GM12878 (cell line): ENCODE data around the gene MSI2. TPM values are rescaled to one million over a fixed set of nuclear protein-coding genes. Genes with fewer than 3 reads are reported as not detected.

Experiments
- ATAC-seq: fragments of 200-7000 bp; cut with Tn5 transposase; 3 replicates; pipeline ENCODE4 v1.9.1; 2020; ENCODE audit warnings: mild to moderate bottlenecking, moderate library complexity
- BruUV-seq: library from RNA; stranded (reverse); fragments of 400-500 nt; replicated peaks from 2 replicates; lab custom pipeline; 2021; lab: Mats Ljungman, UMichigan
- CTCF ChIA-PET: fragments of 300-600 bp; sonication (Branson Sonifier 250); formaldehyde crosslinking; extraction: SDS; loops from one replicate; lab custom pipeline; 2021; ENCODE audit warnings: inconsistent platforms; lab: Yijun Ruan, JAX
- POLR2A ChIA-PET: fragments of 350-600 bp; formaldehyde crosslinking; extraction: SDS; loops from one replicate; lab custom pipeline; 2021; ENCODE audit warnings: inconsistent platforms; lab: Charles Lee
- RAD21 ChIA-PET: fragments of 300-600 bp; sonication (Branson Sonifier 250); formaldehyde crosslinking; loops from one replicate; lab custom pipeline; 2023; ENCODE audit warnings: antibody characterized with exemption; ENCODE audit not compliant: unreplicated experiment; lab: Charles Lee
- SMC1A ChIA-PET: fragments of 300-600 bp; sonication (Branson Sonifier 250); formaldehyde crosslinking; loops from one replicate; lab custom pipeline; 2023; ENCODE audit not compliant: unreplicated experiment, uncharacterized antibody; lab: Charles Lee
- DNase-seq: peaks from one replicate; pipeline ENCODE4 v3.0.0-alpha.2; 2011; ENCODE audit warnings: low read depth, low spot score
- FAIRE-seq: peaks from 3 replicates; lab custom pipeline; 2011; peaks lifted over from hg19 to GRCh38; lab: Jason Lieb, UNC
- H2AFZ ChIP-seq: 2 replicates; pipeline ENCODE4 v1.6.0; 2011; ENCODE audit warnings: low read depth, low read length, control low read depth; ENCODE audit not compliant: control insufficient read depth
- H3K27ac ChIP-seq: 2 replicates; pipeline ENCODE4 v1.5.1; 2011; ENCODE audit warnings: control low read depth; ENCODE audit not compliant: control insufficient read depth, insufficient read depth
- H3K27me3 ChIP-seq, 2 experiments: replicated peaks in 1 of 2; 2 replicates each; pipeline versions ENCODE4 v1.6.0 to v1.6.1; 2011; ENCODE audit warnings: low read length in 1 of 2; ENCODE audit not compliant: control insufficient read depth in 2 of 2, insufficient read depth in 2 of 2
- H3K36me3 ChIP-seq, 2 experiments: 2 replicates each; pipeline ENCODE4 v1.5.1; 2011; ENCODE audit warnings: low read length in 1 of 2; ENCODE audit not compliant: control insufficient read depth in 2 of 2, insufficient read depth in 2 of 2
- H3K4me1 ChIP-seq: 2 replicates; pipeline ENCODE4 v1.6.1; 2011; ENCODE audit warnings: mild to moderate bottlenecking, low read length, moderate library complexity, mixed read lengths; ENCODE audit not compliant: control insufficient read depth, insufficient read depth
- H3K4me2 ChIP-seq: 2 replicates; pipeline ENCODE4 v1.6.0; 2011; ENCODE audit warnings: control low read depth; ENCODE audit not compliant: control insufficient read depth, insufficient read depth
- H3K4me3 ChIP-seq: fragments of 200-600 bp; sonication (generic); 2 replicates; pipeline ENCODE4 v1.5.1; 2016
- H3K79me2 ChIP-seq: 2 replicates; pipeline ENCODE4 v1.6.0; 2011; ENCODE audit warnings: low read length; ENCODE audit not compliant: control insufficient read depth, insufficient read depth
- H3K9ac ChIP-seq: 2 replicates; pipeline ENCODE4 v1.8.0; 2011; ENCODE audit warnings: low read length, control low read depth, mixed read lengths; ENCODE audit not compliant: control insufficient read depth, insufficient read depth
- H3K9me3 ChIP-seq: replicated peaks from 3 replicates; pipeline ENCODE4 v1.5.1; 2011; ENCODE audit warnings: mild to moderate bottlenecking, low read length; ENCODE audit not compliant: control insufficient read depth, insufficient read depth
- H4K20me1 ChIP-seq: 2 replicates; pipeline ENCODE4 v1.6.0; 2011; ENCODE audit not compliant: control insufficient read depth, insufficient read depth
- EP300 ChIP-seq, 2 experiments: fragments of 150-350 bp in 1 of 2; IDR thresholded peaks; 2 replicates each; pipeline ENCODE4 v1.6.1; 2011 to 2012; ENCODE audit warnings: low read depth in 2 of 2, low read length in 2 of 2, borderline replicate concordance in 1 of 2, improper control_type of control experiment in 1 of 2, inconsistent platforms in 1 of 2; ENCODE audit not compliant: control insufficient read depth in 1 of 2
- ETV6 ChIP-seq, 2 experiments: fragments of 450-650 bp in 1 of 2; IDR thresholded peaks in 1 of 2; conservative IDR thresholded peaks in 1 of 2; 2 replicates each; pipeline ENCODE4 v1.6.1; 2014; ENCODE audit warnings: antibody characterized with exemption in 1 of 2, borderline replicate concordance in 1 of 2, low read depth in 1 of 2, mild to moderate bottlenecking in 1 of 2, moderate library complexity in 1 of 2
- JUNB ChIP-seq: IDR thresholded peaks from 2 replicates; pipeline ENCODE4 v1.6.1; 2016; ENCODE audit warnings: antibody characterized with exemption, mild to moderate bottlenecking
- JUND ChIP-seq: IDR thresholded peaks from 2 replicates; pipeline ENCODE4 v1.6.1; 2012; ENCODE audit warnings: low read depth, mild to moderate bottlenecking, low read length, improper control_type of control experiment, moderate library complexity
- LARP7 ChIP-seq: fragments of 450-650 bp; IDR thresholded peaks from 2 replicates; pipeline ENCODE4 v1.6.1; 2017; ENCODE audit warnings: mild to moderate bottlenecking
- NFIC ChIP-seq: IDR thresholded peaks from 2 replicates; pipeline ENCODE4 v1.6.1; 2012; ENCODE audit warnings: low read depth, mild to moderate bottlenecking, inconsistent platforms, low read length, moderate library complexity
- PAX8 ChIP-seq: fragments of 450-650 bp; IDR thresholded peaks from 2 replicates; pipeline ENCODE4 v1.6.1; 2017; ENCODE audit warnings: mild to moderate bottlenecking, moderate library complexity
- PML ChIP-seq: IDR thresholded peaks from 2 replicates; pipeline ENCODE4 v1.6.1; 2012; ENCODE audit warnings: low read length, inconsistent platforms
- RAD21 ChIP-seq: IDR thresholded peaks from 2 replicates; pipeline ENCODE4 v1.6.1; 2011; ENCODE audit warnings: mild to moderate bottlenecking, low read depth, low read length, moderate library complexity; ENCODE audit not compliant: insufficient read depth
- RB1 ChIP-seq: fragments of 450-650 bp; formaldehyde crosslinking; IDR thresholded peaks from 2 replicates; pipeline ENCODE4 v1.6.1; 2017; ENCODE audit warnings: mild to moderate bottlenecking, borderline replicate concordance
- RELA ChIP-seq: fragments of 450-650 bp; IDR thresholded peaks from 2 replicates; pipeline ENCODE4 v1.8.0; 2014; ENCODE audit warnings: borderline replicate concordance; ENCODE audit not compliant: partially characterized antibody
- SIX5 ChIP-seq: IDR thresholded peaks from 2 replicates; pipeline ENCODE4 v1.6.1; 2011; ENCODE audit warnings: mild to moderate bottlenecking, low read depth, low read length, moderate library complexity; ENCODE audit not compliant: severe bottlenecking
- YBX1 ChIP-seq: fragments of 450-650 bp; IDR thresholded peaks from 2 replicates; pipeline ENCODE4 v1.6.1; 2016; ENCODE audit warnings: antibody characterized with exemption
- ZNF24 ChIP-seq: fragments of 450-650 bp; IDR thresholded peaks from 2 replicates; pipeline ENCODE4 v1.6.1; 2017; ENCODE audit warnings: antibody characterized with exemption, mild to moderate bottlenecking
- whole genome bisulfite sequencing: methylation state at CpG from one replicate; pipeline ENCODE4 v1.1.6; 2016; ENCODE audit warnings: low lambda C conversion rate; ENCODE audit not compliant: insufficient replicate concordance, insufficient coverage; ENCODE audit errors: missing lambda C conversion rate; 5-methylcytosine and 5-hydroxymethylcytosine counted together
- in situ Hi-C: fragments of 300-500 bp; cut with MboI; formaldehyde crosslinking; loops from 9 replicates; pipeline ENCODE4 v1.14.3; 2018; ENCODE audit warnings: mixed read lengths
- intact Hi-C: fragments of 100-400 bp; cut with micrococcal nuclease; formaldehyde crosslinking; loops from one replicate; pipeline ENCODE4 v1.14.2; 2022; ENCODE audit not compliant: unreplicated experiment
- polyA plus RNA-seq, 11 experiments: library from polyadenylated mRNA; depleted of rRNA in 4 of 11; unstranded in 6 of 11; stranded (reverse) in 5 of 11; fragments of >200 nt; fragmentation: Nextera tagmentation in 4 of 11; fragmentation: Illumina TruSeq in 1 of 11; extraction: Ambion mirVana in 4 of 11; extraction: Trizol in 1 of 11; gene quantifications; 1 replicate in 1 of 11; 2 replicates in 10 of 11; pipeline versions ENCODE4 v1.2.1 to v1.2.3, GENCODE V29; 2011 to 2016; ENCODE audit warnings: inconsistent platforms in 2 of 11, missing spikeins in 2 of 11, low read depth in 1 of 11
- total RNA-seq, 4 experiments: library from RNA; depleted of rRNA in 3 of 4; stranded (reverse); fragments of >200 nt in 3 of 4; fragmentation: Illumina TruSeq in 1 of 4; extraction: Trizol in 1 of 4; gene quantifications; 2 replicates each; pipeline versions ENCODE4 v1.2.1 to v1.2.3, GENCODE V29; 2013 to 2021
- TF ChIP-seq, protein P1 (sequence below): fragments of 150-350 bp; IDR thresholded peaks from 2 replicates; pipeline ENCODE4 v1.6.1; 2016; ENCODE audit warnings: low read depth, low read length
- TF ChIP-seq, protein P2 (sequence below): IDR thresholded peaks from 2 replicates; pipeline ENCODE4 v1.6.1; 2011; ENCODE audit warnings: borderline replicate concordance, low read depth, mild to moderate bottlenecking, moderate library complexity, low read length; ENCODE audit not compliant: insufficient read depth, poor library complexity, severe bottlenecking
- TF ChIP-seq, protein P3 (sequence below): IDR thresholded peaks from 2 replicates; pipeline ENCODE4 v1.6.1; 2012; ENCODE audit warnings: low read depth, low read length, improper control_type of control experiment
- TF ChIP-seq, protein P4 (sequence below): IDR thresholded peaks from 2 replicates; pipeline ENCODE4 v1.6.1; 2012; ENCODE audit warnings: low read depth, low read length, improper control_type of control experiment

Gene MSI2
- total and polyA plus RNA-seq, 10 of the 15 experiments (the other 5 are each of a cell fraction or from before 2014, with no cell fraction given), result 6.1 to 76.1 (median 42.0) TPM

DNA sequence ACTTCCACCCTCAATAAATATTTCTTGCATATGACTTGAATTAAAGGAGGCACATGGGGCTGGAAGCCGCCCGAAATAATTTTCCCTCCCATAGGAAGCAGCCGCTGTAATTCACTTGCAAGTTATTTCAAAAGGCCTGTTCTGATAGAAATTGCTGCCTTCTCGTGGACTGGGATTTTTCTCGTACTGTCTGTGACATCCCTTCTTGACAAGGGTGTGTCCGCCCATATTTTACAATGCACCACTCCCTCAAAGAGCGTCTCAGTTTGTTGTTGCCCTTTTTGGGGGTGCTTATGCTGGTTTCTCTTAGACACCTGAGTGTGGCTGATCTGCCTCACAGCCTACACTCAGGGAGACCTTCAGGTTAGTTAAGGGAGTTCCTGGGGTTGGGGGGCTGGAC lies 160.0 kb downstream of the MSI2 start:
- H3K36me3 ChIP-seq, result peaks cover 0 to 2% of the 10 kb centered on the region in 2 experiments; a peak in 2 of 4 replicates
- ChIA-PET CTCF (no interaction called here), POLR2A (no interaction called here), SMC1A (interaction anchor here (0.6 to 1.2 kb wide), 3 partner anchors 11 to 43 kb away, joined by 3 read pairs; no protein-coding TSS in a partner anchor), RAD21 (no interaction called here)
- H3K4me2 ChIP-seq, result no peak overlapping the region
- peaks cover 4% of the 10 kb centered on the region; the same call in 2 of the 3 replicates for H3K9me3 ChIP-seq
- in situ Hi-C loops, result no loop called here
- FAIRE-seq, result no peak
- H3K9ac ChIP-seq, result no peak overlapping the region
- DNase-seq, result no peak
- H2AFZ ChIP-seq, result no peak overlapping the region
- no peak overlapping the region for H3K27ac ChIP-seq
- H3K4me3 ChIP-seq, result no peak overlapping the region
- peaks cover 25% of the 10 kb centered on the region for H3K4me1 ChIP-seq
- no TSS peak for BruUV-seq
- WGBS, result 94% methylated on average over 7 of the region's 7 CpGs
- H4K20me1 ChIP-seq, result no peaks in the 10 kb centered on the region
- no peak for TF ChIP-seq RELA
- TF ChIP-seq ETV6 (conservative IDR thresholded peaks at IDR 0.05 in 1 of 2, IDR thresholded peaks at IDR 0.05 in 1 of 2; ENCODE audit: borderline replicate concordance in 1 of 2, low read depth in 1 of 2), result no peak
- TF ChIP-seq JUNB, result no peak
- TF ChIP-seq, protein P1, sequence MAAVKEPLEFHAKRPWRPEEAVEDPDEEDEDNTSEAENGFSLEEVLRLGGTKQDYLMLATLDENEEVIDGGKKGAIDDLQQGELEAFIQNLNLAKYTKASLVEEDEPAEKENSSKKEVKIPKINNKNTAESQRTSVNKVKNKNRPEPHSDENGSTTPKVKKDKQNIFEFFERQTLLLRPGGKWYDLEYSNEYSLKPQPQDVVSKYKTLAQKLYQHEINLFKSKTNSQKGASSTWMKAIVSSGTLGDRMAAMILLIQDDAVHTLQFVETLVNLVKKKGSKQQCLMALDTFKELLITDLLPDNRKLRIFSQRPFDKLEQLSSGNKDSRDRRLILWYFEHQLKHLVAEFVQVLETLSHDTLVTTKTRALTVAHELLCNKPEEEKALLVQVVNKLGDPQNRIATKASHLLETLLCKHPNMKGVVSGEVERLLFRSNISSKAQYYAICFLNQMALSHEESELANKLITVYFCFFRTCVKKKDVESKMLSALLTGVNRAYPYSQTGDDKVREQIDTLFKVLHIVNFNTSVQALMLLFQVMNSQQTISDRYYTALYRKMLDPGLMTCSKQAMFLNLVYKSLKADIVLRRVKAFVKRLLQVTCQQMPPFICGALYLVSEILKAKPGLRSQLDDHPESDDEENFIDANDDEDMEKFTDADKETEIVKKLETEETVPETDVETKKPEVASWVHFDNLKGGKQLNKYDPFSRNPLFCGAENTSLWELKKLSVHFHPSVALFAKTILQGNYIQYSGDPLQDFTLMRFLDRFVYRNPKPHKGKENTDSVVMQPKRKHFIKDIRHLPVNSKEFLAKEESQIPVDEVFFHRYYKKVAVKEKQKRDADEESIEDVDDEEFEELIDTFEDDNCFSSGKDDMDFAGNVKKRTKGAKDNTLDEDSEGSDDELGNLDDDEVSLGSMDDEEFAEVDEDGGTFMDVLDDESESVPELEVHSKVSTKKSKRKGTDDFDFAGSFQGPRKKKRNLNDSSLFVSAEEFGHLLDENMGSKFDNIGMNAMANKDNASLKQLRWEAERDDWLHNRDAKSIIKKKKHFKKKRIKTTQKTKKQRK, result no peak
- no peak for TF ChIP-seq EP300 (IDR thresholded peaks at IDR 0.05; ENCODE audit: borderline replicate concordance in 1 of 2, control insufficient read depth in 1 of 2, low read depth in 2 of 2, low read length in 2 of 2)
- no peak for TF ChIP-seq ZNF24
- TF ChIP-seq JUND, result no peak
- TF ChIP-seq PAX8, result no peak
- TF ChIP-seq PML, result no peak
- TF ChIP-seq, protein P2, sequence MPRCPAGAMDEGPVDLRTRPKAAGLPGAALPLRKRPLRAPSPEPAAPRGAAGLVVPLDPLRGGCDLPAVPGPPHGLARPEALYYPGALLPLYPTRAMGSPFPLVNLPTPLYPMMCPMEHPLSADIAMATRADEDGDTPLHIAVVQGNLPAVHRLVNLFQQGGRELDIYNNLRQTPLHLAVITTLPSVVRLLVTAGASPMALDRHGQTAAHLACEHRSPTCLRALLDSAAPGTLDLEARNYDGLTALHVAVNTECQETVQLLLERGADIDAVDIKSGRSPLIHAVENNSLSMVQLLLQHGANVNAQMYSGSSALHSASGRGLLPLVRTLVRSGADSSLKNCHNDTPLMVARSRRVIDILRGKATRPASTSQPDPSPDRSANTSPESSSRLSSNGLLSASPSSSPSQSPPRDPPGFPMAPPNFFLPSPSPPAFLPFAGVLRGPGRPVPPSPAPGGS, result no peak
- no peak for TF ChIP-seq YBX1
- TF ChIP-seq, protein P3, sequence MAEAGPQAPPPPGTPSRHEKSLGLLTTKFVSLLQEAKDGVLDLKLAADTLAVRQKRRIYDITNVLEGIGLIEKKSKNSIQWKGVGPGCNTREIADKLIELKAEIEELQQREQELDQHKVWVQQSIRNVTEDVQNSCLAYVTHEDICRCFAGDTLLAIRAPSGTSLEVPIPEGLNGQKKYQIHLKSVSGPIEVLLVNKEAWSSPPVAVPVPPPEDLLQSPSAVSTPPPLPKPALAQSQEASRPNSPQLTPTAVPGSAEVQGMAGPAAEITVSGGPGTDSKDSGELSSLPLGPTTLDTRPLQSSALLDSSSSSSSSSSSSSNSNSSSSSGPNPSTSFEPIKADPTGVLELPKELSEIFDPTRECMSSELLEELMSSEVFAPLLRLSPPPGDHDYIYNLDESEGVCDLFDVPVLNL, result no peak
- TF ChIP-seq SIX5, result no peak
- TF ChIP-seq LARP7, result no peak
- no peak for TF ChIP-seq RAD21
- no peak for TF ChIP-seq NFIC
- TF ChIP-seq RB1, result no peak
- TF ChIP-seq, protein P4, sequence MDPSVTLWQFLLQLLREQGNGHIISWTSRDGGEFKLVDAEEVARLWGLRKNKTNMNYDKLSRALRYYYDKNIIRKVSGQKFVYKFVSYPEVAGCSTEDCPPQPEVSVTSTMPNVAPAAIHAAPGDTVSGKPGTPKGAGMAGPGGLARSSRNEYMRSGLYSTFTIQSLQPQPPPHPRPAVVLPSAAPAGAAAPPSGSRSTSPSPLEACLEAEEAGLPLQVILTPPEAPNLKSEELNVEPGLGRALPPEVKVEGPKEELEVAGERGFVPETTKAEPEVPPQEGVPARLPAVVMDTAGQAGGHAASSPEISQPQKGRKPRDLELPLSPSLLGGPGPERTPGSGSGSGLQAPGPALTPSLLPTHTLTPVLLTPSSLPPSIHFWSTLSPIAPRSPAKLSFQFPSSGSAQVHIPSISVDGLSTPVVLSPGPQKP, result no peak
- intact Hi-C loops, result no loop called here
- no peak for ATAC-seq
- peaks cover 3% of the 10 kb centered on the region for H3K79me2 ChIP-seq
- H3K27me3 ChIP-seq, result no peaks in the 10 kb centered on the region
